Stimulated activated CD4-positive, alpha-beta T cell treated with anti-CD3 and anti-CD28 coated beads, Interleukin-4, amount 100 ng/mL, for 24 hours (primary cell): ENCODE results near the gene POLR3K.
A peak's percentile ranks its signal among the peaks of the same experiment; 100 is the strongest.
"Not testable (repeated sequence)": the region's sequence is repeated elsewhere in the genome, so short reads cannot be mapped to it uniquely, and the experiment has no call there.

Source experiments
- DNase-seq: peaks from one replicate; pipeline ENCODE4 v3.0.0-alpha.2; 2020

Gene POLR3K

GRCh38 chr16:42069-42457 lies 11.3 kb downstream of the POLR3K start:
- no peak for DNase-seq

- no peak for DNase-seq
These were observed 11.9 kb downstream of the POLR3K start for GRCh38 chr16:41439-42068.

GRCh38 chr16:38941-39892 lies 14.2 kb downstream of the POLR3K start:
- peak; percentile 41 for DNase-seq

GRCh38 chr16:38206-38605 lies 15.2 kb downstream of the POLR3K start:
- not testable (repeated sequence) for DNase-seq

- DNase-seq, result no peak
These were observed 15.9 kb downstream of the POLR3K start for GRCh38 chr16:37511-37910.

GRCh38 chr16:36336-36984 lies 16.9 kb downstream of the POLR3K start:
- DNase-seq, result no peak

- DNase-seq, result no peak
These were observed 17.6 kb downstream of the POLR3K start for GRCh38 chr16:35678-36305.

GRCh38 chr16:35011-35677 lies 18.3 kb downstream of the POLR3K start:
- no peak for DNase-seq

- DNase-seq, result no peak
These were observed 18.8 kb downstream of the POLR3K start for GRCh38 chr16:34648-34987.

GRCh38 chr16:33877-34647 lies 19.3 kb downstream of the POLR3K start:
- DNase-seq, result no peak

GRCh38 chr16:33154-33876 lies 20.1 kb downstream of the POLR3K start:
- DNase-seq, result not testable (repeated sequence)

- DNase-seq, result not testable (repeated sequence)
These were observed 22.8 kb downstream of the POLR3K start for GRCh38 chr16:30627-31026.

- DNase-seq, result not testable (repeated sequence)
These were observed 27.5 kb downstream of the POLR3K start for GRCh38 chr16:25926-26348.

- DNase-seq, result not testable (repeated sequence)
These were observed 29.3 kb downstream of the POLR3K start for GRCh38 chr16:24151-24550.

GRCh38 chr16:20886-21285 lies 32.5 kb downstream of the POLR3K start:
- not testable (repeated sequence) for DNase-seq

- not testable (repeated sequence) for DNase-seq
These were observed 36.2 kb downstream of the POLR3K start for GRCh38 chr16:17062-17765.

GRCh38 chr16:10772-11171 lies 42.6 kb downstream of the POLR3K start:
- peak; percentile 88 for DNase-seq

- no peak for DNase-seq
These were observed 43.3 kb downstream of the POLR3K start for GRCh38 chr16:9903-10665.
